ENCODE data around the gene ZMIZ2.

- TF ChIP-seq CTCF (conservative IDR thresholded peaks at IDR 0.05 in 1 of 2, IDR thresholded peaks at IDR 0.05 in 1 of 2; ENCODE audit: low read depth in 1 of 2, low read length in 2 of 2) = no peak
- TF ChIP-seq EZH2 (IDR thresholded peaks at IDR 0.05; ENCODE audit: low read length, missing control alignments) = no peak
Observed at GRCh38 chr7:44709011-44709915, 39.4 kb upstream of the ZMIZ2 start.
